ENCODE measurements around the gene MARCHF10. TPM values are rescaled to one million over a fixed set of nuclear protein-coding genes. Genes with fewer than 3 reads are reported as not detected.

The MARCHF10 gene
- total RNA-seq, 1 experiment from 2014 or later = not detected

DNA sequence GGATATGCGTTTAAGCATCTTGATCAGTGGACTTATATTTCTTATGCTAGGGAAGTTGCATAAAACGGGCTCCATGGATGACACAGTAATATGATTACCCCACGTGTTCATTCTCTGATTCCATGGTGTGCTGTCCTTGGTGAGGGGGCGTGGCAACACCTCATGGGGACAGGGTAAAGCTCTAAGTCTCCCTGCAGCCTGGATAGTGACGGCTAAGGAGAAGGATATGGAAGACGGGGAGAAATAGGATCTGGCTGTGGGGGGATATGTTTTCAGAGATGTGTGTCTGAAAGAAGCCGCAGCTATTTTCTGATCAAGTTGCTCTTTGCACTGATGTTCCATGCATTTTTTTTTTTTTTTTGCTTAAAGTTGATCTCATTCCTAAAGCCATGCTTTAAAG lies 84.3 kb downstream of the MARCHF10 start:
- Histone ChIP-seq H3K36me3 (ENCODE audit: control insufficient read depth in 1 of 2, insufficient read depth in 2 of 2, low read length in 2 of 2) (no peaks in the 10 kb centered on the region), H3K9me2 (ENCODE audit: insufficient read depth) (no peaks in the 10 kb centered on the region), H3K79me2 (ENCODE audit: insufficient read depth, low read length) (no peaks in the 10 kb centered on the region), H3K4me3 (replicated peaks in 1 of 2; ENCODE audit: low read depth in 1 of 2, low read length in 2 of 2) (no peak overlapping the region), H3K4me2 (ENCODE audit: low read length) (no peak overlapping the region), H3K27me3 (ENCODE audit: insufficient read depth, low read length) (no peaks in the 10 kb centered on the region), H2AFZ (ENCODE audit: low read depth, low read length, poor library complexity, severe bottlenecking) (no peak overlapping the region), H4K20me1 (ENCODE audit: insufficient read depth) (no peaks in the 10 kb centered on the region), H3K9ac (ENCODE audit: low read length) (no peak overlapping the region), H3K27ac (ENCODE audit: low read depth, low read length) (no peak overlapping the region), H3K4me1 (ENCODE audit: control insufficient read depth in 1 of 2, insufficient read depth in 2 of 2, low read length in 2 of 2) (peaks cover 7 to 13% of the 10 kb centered on the region in 2 experiments; a peak in 3 of 4 replicates), H3K9me3 (ENCODE audit: control insufficient read depth in 1 of 2, insufficient read depth in 1 of 2, low read depth in 1 of 2, low read length in 2 of 2) (no peaks in the 10 kb centered on the region)
- TF ChIP-seq SIN3A (IDR thresholded peaks at IDR 0.05; ENCODE audit: low read depth) (no peak), POLR2AphosphoS5 (IDR thresholded peaks at IDR 0.05; ENCODE audit: low read depth, low read length) (no peak), YY1 (IDR thresholded peaks at IDR 0.05; ENCODE audit: extremely low read depth, insufficient replicate concordance, low read depth, low read length) (no peak), JUND (IDR thresholded peaks at IDR 0.05) (no peak)
- TF ChIP-seq, protein P1, sequence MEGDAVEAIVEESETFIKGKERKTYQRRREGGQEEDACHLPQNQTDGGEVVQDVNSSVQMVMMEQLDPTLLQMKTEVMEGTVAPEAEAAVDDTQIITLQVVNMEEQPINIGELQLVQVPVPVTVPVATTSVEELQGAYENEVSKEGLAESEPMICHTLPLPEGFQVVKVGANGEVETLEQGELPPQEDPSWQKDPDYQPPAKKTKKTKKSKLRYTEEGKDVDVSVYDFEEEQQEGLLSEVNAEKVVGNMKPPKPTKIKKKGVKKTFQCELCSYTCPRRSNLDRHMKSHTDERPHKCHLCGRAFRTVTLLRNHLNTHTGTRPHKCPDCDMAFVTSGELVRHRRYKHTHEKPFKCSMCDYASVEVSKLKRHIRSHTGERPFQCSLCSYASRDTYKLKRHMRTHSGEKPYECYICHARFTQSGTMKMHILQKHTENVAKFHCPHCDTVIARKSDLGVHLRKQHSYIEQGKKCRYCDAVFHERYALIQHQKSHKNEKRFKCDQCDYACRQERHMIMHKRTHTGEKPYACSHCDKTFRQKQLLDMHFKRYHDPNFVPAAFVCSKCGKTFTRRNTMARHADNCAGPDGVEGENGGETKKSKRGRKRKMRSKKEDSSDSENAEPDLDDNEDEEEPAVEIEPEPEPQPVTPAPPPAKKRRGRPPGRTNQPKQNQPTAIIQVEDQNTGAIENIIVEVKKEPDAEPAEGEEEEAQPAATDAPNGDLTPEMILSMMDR (IDR thresholded peaks at IDR 0.05 in 2 of 3, conservative IDR thresholded peaks at IDR 0.05 in 1 of 3; ENCODE audit: borderline replicate concordance in 1 of 3, insufficient read depth in 1 of 3, low read depth in 2 of 3, low read length in 2 of 3) = no peak
- ChIA-PET POLR2A (no interaction called here), CTCF (no interaction called here), RAD21 (ENCODE audit: low non-redundant PET in 1 of 2, low total read pairs in 2 of 2, uncharacterized antibody in 2 of 2, unreplicated experiment in 2 of 2) (no interaction called here)
- intact Hi-C loops (cut with micrococcal nuclease) = no loop called here
- ATAC-seq (no peak), DNase-seq (ENCODE audit: low read depth, low spot score) (no peak)
- BruUV-seq (replicated peaks) = no TSS peak

DNA sequence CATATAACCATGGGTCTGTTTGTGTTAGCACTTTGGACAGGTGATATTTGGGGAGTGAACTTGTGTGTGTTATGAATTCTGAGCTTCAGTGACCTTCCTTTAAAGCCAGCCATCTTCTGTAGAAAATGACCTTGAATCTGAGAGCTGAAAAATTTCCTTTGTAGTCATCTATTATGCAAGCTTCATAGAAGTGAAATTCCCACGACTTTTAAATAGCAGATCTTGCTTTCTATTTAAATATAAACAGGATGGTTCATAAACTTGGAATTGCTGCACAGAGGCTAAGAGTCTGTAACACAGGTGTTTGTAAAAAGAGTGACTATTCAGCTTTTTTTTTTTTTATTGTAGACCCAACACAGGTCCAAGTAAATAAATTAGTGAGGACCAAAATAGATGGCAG lies 85.5 kb downstream of the MARCHF10 start:
- H3K4me2 ChIP-seq (ENCODE audit: low read length) = no peak overlapping the region
- H3K9ac ChIP-seq (ENCODE audit: low read length) = no peak overlapping the region
- BruUV-seq (replicated peaks) = no TSS peak
- H3K9me2 ChIP-seq (ENCODE audit: insufficient read depth) = no peaks in the 10 kb centered on the region
- ChIA-PET CTCF (interaction anchor here (1.0 kb wide), 1 partner anchor 241 kb away, joined by 3 read pairs; no protein-coding TSS in a partner anchor), RAD21 (ENCODE audit: low non-redundant PET in 1 of 2, low total read pairs in 2 of 2, uncharacterized antibody in 2 of 2, unreplicated experiment in 2 of 2) (no interaction called here), POLR2A (no interaction called here)
- H3K9me3 ChIP-seq (ENCODE audit: control insufficient read depth in 1 of 2, insufficient read depth in 1 of 2, low read depth in 1 of 2, low read length in 2 of 2) = no peaks in the 10 kb centered on the region
- no peaks in the 10 kb centered on the region for H4K20me1 ChIP-seq (ENCODE audit: insufficient read depth)
- H3K27ac ChIP-seq (ENCODE audit: low read depth, low read length) = no peak overlapping the region
- intact Hi-C loops (cut with micrococcal nuclease) = no loop called here
- H3K79me2 ChIP-seq (ENCODE audit: insufficient read depth, low read length) = no peaks in the 10 kb centered on the region
- H3K4me1 ChIP-seq (ENCODE audit: control insufficient read depth in 1 of 2, insufficient read depth in 2 of 2, low read length in 2 of 2) = peaks cover 7 to 20% of the 10 kb centered on the region in 2 experiments; a peak in 3 of 4 replicates
- H3K36me3 ChIP-seq (ENCODE audit: control insufficient read depth in 1 of 2, insufficient read depth in 2 of 2, low read length in 2 of 2) = no peaks in the 10 kb centered on the region
- no peaks in the 10 kb centered on the region for H3K27me3 ChIP-seq (ENCODE audit: insufficient read depth, low read length)
- DNase-seq (ENCODE audit: low read depth, low spot score) (no peak), ATAC-seq (no peak)
- no peak overlapping the region for H3K4me3 ChIP-seq (replicated peaks in 1 of 2; ENCODE audit: low read depth in 1 of 2, low read length in 2 of 2)
- no peak overlapping the region for H2AFZ ChIP-seq (ENCODE audit: low read depth, low read length, poor library complexity, severe bottlenecking)
- TF ChIP-seq ZFX (IDR thresholded peaks at IDR 0.05) = no peak
- TF ChIP-seq EZH2phosphoT487 (IDR thresholded peaks at IDR 0.05; ENCODE audit: borderline replicate concordance) = no peak
- TF ChIP-seq, protein P2, sequence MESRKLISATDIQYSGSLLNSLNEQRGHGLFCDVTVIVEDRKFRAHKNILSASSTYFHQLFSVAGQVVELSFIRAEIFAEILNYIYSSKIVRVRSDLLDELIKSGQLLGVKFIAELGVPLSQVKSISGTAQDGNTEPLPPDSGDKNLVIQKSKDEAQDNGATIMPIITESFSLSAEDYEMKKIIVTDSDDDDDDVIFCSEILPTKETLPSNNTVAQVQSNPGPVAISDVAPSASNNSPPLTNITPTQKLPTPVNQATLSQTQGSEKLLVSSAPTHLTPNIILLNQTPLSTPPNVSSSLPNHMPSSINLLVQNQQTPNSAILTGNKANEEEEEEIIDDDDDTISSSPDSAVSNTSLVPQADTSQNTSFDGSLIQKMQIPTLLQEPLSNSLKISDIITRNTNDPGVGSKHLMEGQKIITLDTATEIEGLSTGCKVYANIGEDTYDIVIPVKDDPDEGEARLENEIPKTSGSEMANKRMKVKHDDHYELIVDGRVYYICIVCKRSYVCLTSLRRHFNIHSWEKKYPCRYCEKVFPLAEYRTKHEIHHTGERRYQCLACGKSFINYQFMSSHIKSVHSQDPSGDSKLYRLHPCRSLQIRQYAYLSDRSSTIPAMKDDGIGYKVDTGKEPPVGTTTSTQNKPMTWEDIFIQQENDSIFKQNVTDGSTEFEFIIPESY (IDR thresholded peaks at IDR 0.05; ENCODE audit: extremely low read depth, insufficient replicate concordance, low read length) = no peak
- TF ChIP-seq SP1 (IDR thresholded peaks at IDR 0.05; ENCODE audit: low read depth) = no peak
- no peak for TF ChIP-seq ELF1 (IDR thresholded peaks at IDR 0.05; ENCODE audit: borderline replicate concordance, low read depth)
- TF ChIP-seq, protein P1 (IDR thresholded peaks at IDR 0.05 in 2 of 3, conservative IDR thresholded peaks at IDR 0.05 in 1 of 3; ENCODE audit: borderline replicate concordance in 1 of 3, insufficient read depth in 1 of 3, low read depth in 2 of 3, low read length in 2 of 3) = no peak
- no peak for TF ChIP-seq ZNF274 (IDR thresholded peaks at IDR 0.05; ENCODE audit: low read depth, low read length)
- no peak for TF ChIP-seq EZH2 (IDR thresholded peaks at IDR 0.05)
